Astrocyte (in vitro differentiated cells and primary cell): ENCODE data around the gene LYPD6.

Experiments used
- EZH2 ChIP-seq: IDR thresholded peaks from 2 replicates; pipeline ENCODE4 v1.6.1; 2012; ENCODE audit warnings: mild to moderate bottlenecking, low read length, inconsistent platforms; ENCODE audit not compliant: insufficient read depth
- TF ChIP-seq, protein P1 (sequence below): IDR thresholded peaks from 2 replicates; pipeline ENCODE4 v1.5.1; 2011; ENCODE audit warnings: low read depth, mild to moderate bottlenecking, inconsistent platforms, low read length, moderate library complexity; ENCODE audit not compliant: insufficient read depth

- TF ChIP-seq, protein P1, sequence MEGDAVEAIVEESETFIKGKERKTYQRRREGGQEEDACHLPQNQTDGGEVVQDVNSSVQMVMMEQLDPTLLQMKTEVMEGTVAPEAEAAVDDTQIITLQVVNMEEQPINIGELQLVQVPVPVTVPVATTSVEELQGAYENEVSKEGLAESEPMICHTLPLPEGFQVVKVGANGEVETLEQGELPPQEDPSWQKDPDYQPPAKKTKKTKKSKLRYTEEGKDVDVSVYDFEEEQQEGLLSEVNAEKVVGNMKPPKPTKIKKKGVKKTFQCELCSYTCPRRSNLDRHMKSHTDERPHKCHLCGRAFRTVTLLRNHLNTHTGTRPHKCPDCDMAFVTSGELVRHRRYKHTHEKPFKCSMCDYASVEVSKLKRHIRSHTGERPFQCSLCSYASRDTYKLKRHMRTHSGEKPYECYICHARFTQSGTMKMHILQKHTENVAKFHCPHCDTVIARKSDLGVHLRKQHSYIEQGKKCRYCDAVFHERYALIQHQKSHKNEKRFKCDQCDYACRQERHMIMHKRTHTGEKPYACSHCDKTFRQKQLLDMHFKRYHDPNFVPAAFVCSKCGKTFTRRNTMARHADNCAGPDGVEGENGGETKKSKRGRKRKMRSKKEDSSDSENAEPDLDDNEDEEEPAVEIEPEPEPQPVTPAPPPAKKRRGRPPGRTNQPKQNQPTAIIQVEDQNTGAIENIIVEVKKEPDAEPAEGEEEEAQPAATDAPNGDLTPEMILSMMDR: no peak
- no peak for TF ChIP-seq EZH2
Observed at GRCh38 chr2:149346272-149346671, 15.9 kb downstream of the LYPD6 start.
